Measurements from ENCODE around the gene SCFD2.
"Not testable (repeated sequence)": the region's sequence is repeated elsewhere in the genome, so short reads cannot be mapped to it uniquely, and the experiment has no call there.

SCFD2 gene

GRCh38 chr4:53012738-53013137 lies 353.1 kb downstream of the SCFD2 start:
- no peak for DNase-seq (ENCODE audit: low spot score)

GRCh38 chr4:53011259-53011905 lies 354.5 kb downstream of the SCFD2 start:
- DNase-seq (ENCODE audit: low spot score), result no peak

GRCh38 chr4:53010318-53010717 lies 355.5 kb downstream of the SCFD2 start:
- DNase-seq (ENCODE audit: low spot score), result no peak

DNA sequence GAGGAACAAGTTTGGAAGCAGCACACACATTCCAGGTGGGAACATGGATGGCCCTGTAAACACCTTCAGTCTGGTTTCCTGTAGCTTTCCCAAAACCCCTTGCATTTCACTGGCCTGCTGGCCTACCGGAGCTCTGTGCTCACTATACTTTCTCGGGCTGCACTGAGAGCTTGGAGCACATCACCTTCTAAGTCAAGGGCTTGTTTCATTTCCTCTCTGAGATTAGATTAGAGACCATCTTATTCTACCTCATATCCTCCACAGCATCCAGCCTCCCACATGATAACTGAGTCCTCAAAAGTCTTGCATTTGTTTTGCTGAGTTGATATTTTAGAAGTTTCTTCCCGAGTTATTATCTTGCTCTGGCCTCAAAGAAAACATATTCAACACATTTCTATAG lies 356.0 kb downstream of the SCFD2 start:
- no peak for DNase-seq (ENCODE audit: low spot score)

- DNase-seq (ENCODE audit: low spot score), result no peak
Measured at GRCh38 chr4:53007024-53007423, 358.8 kb downstream of the SCFD2 start.

DNA sequence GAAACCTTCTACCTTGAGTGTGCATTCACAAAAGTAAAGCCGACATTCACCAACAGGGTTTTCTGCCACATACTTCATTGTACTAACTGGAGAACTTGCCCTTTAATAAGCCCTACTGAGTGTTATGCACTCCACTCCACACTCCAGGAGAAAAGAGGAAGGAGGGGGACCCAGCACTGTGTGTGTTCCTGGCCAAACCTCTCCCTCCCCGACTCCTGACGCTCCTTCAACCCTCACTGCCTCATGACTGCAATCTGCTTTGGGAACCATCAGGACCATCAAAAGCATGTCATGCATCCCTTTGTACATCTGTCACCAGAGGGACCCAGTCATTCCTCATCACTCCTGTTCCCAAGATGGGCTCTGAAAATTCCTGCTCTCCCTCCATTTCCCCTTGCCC lies 360.1 kb downstream of the SCFD2 start:
- no peak for DNase-seq (ENCODE audit: low spot score)

DNA sequence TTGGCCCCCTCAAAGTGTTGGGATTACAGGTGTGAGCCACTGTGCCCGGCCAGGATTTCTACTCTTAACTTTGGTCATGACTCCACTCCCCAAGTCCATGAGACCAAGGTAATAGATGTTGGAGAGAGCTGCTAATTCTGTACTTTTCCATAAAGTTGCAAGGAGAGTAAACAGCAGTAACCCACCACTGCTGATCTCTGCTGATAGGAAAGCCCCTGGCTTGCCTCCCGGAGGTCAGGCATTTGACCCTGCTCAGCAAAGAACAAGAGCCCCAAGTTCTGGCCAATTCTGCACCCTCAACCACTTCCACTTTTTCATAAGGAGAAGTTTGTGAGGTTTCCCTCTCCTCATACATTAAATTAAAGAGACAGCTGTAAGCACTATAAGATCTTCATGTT lies 360.7 kb downstream of the SCFD2 start:
- no peak for DNase-seq (ENCODE audit: low spot score)

GRCh38 chr4:53004497-53005148 lies 361.2 kb downstream of the SCFD2 start:
- DNase-seq (ENCODE audit: low spot score), result no peak

DNA sequence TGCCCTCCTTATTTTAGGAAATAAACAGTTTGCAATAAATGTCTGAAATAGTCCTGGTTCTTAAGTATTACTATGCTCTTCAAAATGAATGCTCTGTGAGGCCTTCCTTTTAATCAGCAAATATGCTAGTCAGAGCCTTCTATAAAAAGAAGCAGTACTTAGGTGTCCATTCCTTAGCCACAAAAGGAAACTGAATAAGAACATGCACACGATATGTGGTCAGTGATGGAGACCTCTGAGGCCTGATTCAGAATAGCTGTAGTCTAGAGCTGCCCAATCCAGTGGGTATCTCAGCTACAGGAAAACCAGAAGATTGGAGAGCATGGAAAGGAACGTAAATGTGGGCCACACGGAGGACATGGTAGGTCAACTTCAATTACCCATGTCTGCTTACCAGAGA lies 361.9 kb downstream of the SCFD2 start:
- no peak for DNase-seq (ENCODE audit: low spot score)

GRCh38 chr4:53000560-53000959 lies 365.3 kb downstream of the SCFD2 start:
- DNase-seq (ENCODE audit: low spot score), result no peak

DNA sequence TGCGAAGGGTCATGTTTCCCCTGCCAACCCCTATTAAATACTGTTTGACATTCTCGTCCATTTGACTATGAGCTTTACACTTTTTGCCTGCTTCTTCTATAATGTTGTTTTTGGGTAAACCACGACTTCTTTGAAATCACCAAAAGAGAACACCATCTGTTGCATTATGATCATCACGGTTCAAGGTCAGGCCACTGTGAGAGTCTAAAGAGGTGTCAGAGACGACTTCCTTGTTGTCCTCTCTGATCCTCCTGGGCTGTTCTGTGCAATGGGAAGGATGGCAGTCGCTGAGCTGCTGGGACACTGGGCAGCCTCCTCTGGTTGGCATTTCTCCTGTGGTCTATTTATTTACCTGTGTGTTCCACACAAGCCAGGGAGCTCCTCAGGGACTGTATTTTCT lies 366.2 kb downstream of the SCFD2 start:
- DNase-seq (ENCODE audit: low spot score), result no peak

GRCh38 chr4:52998413-52998812 lies 367.4 kb downstream of the SCFD2 start:
- no peak for DNase-seq (ENCODE audit: low spot score)

DNA sequence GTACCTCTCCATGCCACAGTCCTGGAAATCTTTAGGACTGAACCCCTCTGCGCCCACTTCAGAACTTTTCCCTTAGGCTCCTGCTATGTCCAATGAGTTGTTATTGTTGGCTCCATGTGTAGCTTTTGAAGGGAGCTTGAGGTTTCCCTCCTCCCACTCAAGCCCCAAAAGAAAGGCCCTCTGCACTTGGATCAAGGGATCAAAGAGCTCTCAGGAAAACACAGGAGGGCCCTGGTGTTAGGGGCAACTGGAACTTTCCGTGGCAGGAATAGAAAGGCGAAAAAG lies 368.8 kb downstream of the SCFD2 start:
- no peak for DNase-seq (ENCODE audit: low spot score)

DNA sequence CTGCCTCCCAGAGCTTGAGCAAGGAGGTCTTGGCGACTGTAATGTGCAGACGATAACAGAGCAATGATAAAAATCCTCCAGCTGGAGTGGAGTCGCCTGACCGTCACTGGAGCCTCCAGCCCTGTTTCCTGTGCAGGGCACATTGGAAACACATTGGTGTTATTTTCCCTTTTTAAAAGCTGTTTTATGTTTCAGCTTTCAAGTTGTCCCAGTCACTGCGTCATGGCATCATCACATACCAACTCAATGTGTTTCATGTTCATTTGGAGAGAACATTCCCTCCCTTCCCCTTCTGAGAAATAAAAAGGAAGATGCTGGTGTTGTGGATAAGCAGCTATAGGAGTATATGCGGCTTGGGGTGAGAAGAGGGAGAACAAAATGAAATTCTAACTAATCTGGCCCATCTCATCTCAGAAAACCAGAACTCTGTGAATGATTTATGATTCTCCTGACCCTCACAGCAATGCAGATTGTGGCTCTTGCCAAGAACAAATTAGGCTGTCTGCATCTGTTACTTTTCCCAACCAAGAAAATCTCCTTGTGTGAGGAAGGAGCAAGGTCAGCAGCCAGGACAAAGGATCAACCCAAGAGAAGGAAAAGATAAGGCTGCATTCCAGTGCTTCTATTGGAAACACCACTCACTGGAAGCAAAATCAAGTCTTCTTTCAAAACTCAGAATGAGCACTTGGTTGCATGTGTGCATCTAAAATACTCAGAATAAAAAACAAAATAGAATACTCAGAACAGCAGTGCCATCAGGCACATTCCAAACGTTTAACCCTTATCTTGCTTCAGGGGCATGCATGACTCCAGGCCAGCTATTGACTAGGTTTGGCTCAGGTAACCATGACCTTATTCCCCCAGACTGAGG lies 369.4 kb downstream of the SCFD2 start:
- DNase-seq (ENCODE audit: low spot score), result no peak

GRCh38 chr4:52995360-52996030 lies 370.4 kb downstream of the SCFD2 start:
- DNase-seq (ENCODE audit: low spot score), result no peak

DNA sequence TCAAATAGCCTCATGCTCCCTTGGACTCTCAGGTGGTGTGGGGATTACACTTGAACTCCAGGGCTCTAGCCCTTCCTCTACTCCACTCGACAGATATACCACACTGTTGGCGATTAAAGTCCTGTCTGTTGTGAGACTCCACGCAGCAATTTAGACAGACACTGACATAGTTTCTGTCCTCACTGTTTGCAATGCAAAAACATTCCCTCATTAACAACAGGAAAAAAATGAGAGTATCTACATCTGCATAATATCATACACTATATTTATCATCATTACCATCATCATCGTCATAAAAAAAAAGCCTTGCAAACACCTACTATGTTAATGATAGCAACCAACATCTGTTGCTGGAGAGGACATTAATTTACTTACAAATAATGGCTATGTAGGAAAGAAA lies 371.3 kb downstream of the SCFD2 start:
- DNase-seq (ENCODE audit: low spot score), result no peak

DNA sequence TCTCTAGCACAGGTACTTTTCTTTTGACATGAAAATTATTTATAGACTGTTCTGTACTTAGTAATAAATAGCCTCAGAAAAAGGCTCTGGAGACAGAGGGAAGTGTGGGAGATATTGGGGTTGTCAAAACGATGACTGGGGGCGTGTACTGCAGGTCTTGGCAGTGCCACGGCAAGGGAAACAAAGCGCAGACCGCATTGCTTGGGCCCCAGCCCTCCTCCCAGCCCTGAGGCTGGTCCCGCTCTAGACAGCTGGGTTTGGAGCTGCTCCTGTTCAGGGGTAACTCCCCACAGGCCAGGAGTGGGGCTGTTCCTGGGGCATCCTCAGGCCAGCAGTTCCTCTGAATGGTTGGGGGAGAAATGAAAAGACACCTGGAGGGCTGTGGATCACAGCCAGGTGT lies 372.1 kb downstream of the SCFD2 start:
- no peak for DNase-seq (ENCODE audit: low spot score)

DNA sequence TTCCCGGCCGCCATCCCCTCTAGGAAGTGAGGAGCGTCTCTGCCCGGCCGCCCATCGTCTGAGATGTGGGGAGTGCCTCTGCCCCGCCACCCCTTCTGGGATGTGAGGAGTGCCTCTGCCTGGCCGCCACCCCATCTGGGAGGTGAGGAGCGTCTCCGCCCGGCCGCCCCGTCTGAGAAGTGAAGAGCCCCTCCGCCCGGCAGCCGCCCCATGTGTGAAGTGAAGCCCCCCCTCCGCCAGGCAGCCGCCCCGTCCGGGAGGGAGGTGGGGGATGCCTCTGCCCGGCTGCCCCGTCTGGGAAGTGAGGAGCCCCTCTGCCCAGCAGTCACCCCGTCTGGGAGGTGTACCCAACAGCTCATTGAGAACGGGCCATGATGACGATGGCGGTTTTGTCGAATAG lies 373.3 kb downstream of the SCFD2 start:
- DNase-seq (ENCODE audit: low spot score), result not testable (repeated sequence)

- no peak for DNase-seq (ENCODE audit: low spot score)
Measured at GRCh38 chr4:52991472-52991871, 374.4 kb downstream of the SCFD2 start.

GRCh38 chr4:52990706-52991105 lies 375.2 kb downstream of the SCFD2 start:
- DNase-seq (ENCODE audit: low spot score), result no peak

DNA sequence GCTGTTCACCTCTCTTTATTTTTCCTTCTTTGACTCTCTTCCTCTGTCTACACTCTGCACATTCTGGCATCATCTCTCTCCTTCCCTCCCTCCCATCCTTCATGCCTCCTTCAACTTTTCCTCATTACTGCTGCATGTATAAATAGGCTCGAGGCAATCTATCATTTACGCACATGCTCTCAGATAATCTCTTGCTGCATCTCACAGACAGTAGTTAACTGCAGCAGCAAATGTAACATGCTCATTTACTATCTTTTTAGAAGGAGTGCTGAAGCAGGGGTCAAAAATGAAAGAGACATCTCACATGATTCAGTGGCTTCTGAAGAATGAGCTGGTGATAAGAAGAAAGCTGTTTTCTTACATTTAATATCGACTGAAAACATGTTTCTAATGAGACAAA lies 376.0 kb downstream of the SCFD2 start:
- no peak for DNase-seq (ENCODE audit: low spot score)

DNA sequence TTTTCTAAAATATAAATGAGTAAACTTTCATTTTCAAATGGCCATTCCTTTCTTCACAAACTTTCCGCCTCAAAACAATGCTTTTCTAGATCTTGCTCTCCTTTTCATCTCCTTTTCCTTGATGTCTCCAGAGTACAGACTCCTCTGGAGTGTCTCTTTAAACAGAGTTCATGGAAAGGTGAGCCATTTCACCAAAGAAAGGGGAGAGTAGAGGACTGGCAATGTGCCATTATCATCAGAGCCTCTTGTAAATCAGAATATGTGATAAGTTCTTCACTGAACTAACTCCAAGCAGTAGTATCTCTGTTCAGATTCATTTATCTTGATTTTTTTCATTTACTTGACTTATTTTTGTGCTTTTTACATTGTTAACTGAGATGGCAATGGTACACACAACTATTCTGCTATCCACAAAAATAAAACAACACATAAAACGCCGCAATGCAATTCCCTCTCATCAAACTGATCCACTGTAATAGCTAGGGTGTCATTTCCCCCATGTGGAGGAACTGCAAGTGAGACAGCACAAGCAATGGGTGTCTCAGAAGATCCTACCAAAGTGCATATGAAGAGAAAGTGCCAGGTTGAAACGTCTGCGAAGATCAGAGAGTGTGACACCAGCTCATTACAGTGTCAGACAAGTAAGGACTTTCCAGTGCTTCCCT lies 378.3 kb downstream of the SCFD2 start:
- no peak for DNase-seq (ENCODE audit: low spot score)

Measured in RKO (cell line).